ENCODE results near the gene NPEPL1. TPM values are rescaled to one million over a fixed set of nuclear protein-coding genes. Genes with fewer than 3 reads are reported as not detected.
A peak's percentile ranks its signal among the peaks of the same experiment; 100 is the strongest.
"Not testable (repeated sequence)": the region's sequence is repeated elsewhere in the genome, so short reads cannot be mapped to it uniquely, and the experiment has no call there.

NPEPL1 gene
- total RNA-seq, 1 donor from 2014 or later: 31.3 TPM

- Mint-ChIP-seq H3K27ac (ENCODE audit: unreplicated experiment) (no peak overlapping the region), H3K9me3 (ENCODE audit: low read depth) (peaks cover 8% of the 10 kb centered on the region), H3K36me3 (ENCODE audit: low read depth) (peaks cover 2% of the 10 kb centered on the region), H3K4me3 (ENCODE audit: unreplicated experiment) (no peak overlapping the region), H3K27me3 (ENCODE audit: low read depth) (peaks cover 37% of the 10 kb centered on the region), H3K4me1 (ENCODE audit: low read depth) (no peaks in the 10 kb centered on the region)
- TF ChIP-seq CTCF (IDR thresholded peaks at IDR 0.05): no peak
- peak; percentile 53 for DNase-seq (ENCODE audit: low spot score)
Measured at GRCh38 chr20:58719971-58720371, 27.4 kb downstream of the NPEPL1 start.

DNA sequence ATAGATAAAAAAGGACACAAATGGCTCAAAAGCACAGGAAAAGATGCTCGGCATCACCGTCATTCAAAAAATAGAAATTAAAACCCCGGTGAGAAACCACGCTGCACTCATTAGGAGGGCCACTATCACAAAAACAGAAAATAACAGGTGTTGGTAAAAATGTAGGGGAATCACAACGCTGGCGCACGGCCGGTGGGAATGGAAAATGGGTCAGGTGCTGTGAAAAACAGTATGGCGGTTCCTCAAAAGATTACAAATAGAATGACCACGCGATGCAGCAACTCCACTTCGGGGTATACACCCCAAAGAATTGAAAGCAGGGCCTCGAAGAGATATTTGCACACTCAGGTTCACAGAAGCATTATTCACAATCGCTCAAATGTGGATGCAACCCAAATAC lies 28.3 kb downstream of the NPEPL1 start:
- no peak overlapping the region for H3K27ac Mint-ChIP-seq (ENCODE audit: unreplicated experiment)
- DNase-seq (ENCODE audit: low spot score): peak; percentile 7
- peaks cover 2% of the 10 kb centered on the region for H3K36me3 Mint-ChIP-seq (ENCODE audit: low read depth)
- H3K27me3 Mint-ChIP-seq (ENCODE audit: low read depth): peaks cover 37% of the 10 kb centered on the region
- H3K9me3 Mint-ChIP-seq (ENCODE audit: low read depth): peaks cover 8% of the 10 kb centered on the region
- no peaks in the 10 kb centered on the region for H3K4me1 Mint-ChIP-seq (ENCODE audit: low read depth)
- no peak for TF ChIP-seq CTCF (IDR thresholded peaks at IDR 0.05)
- H3K4me3 Mint-ChIP-seq (ENCODE audit: unreplicated experiment): no peak overlapping the region

DNA sequence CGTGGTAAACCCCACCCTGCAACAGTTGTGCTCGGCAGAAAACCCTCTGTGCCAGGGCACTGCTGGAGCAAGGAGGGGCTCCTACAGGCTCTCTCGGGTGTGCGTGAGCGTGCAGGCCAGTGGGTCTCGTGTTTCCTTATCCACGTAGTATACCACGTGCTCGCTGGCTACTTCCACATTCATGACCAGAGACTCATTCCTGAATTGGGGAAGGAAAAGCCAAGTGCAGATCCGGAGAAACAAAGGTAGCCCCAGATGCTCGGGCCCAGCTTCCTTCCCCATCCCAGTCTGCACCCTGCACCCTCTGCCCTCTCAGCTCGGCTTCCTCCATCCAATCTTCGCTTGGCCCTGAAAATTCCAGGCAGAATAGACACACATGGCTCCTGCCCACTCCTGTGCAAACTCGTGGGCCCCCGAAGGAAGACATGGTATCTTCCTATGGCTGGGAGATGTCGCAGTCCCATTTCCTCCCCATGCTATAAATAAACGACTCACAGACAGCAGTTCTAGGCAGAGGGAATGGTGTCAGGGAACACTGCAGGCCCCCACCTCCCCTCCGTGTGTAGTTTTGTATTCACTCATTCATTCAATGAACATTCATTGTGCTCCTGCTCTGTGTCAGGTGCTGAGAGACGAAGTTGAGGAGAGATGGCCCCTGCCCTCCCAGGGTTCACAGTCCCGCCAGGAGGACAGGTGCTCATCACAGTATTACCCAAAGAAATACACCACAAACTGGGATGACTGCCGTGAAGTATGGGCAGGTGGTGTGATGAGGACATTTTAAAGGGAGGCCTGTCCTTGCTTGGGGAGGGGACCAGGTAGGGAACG lies 29.6 kb downstream of the NPEPL1 start:
- H3K4me3 Mint-ChIP-seq (ENCODE audit: unreplicated experiment): no peak overlapping the region
- TF ChIP-seq CTCF (IDR thresholded peaks at IDR 0.05): no peak
- H3K4me1 Mint-ChIP-seq (ENCODE audit: low read depth): no peaks in the 10 kb centered on the region
- DNase-seq (ENCODE audit: low spot score): peak; percentile 57
- H3K36me3 Mint-ChIP-seq (ENCODE audit: low read depth): peaks cover 3% of the 10 kb centered on the region
- H3K27ac Mint-ChIP-seq (ENCODE audit: unreplicated experiment): no peak overlapping the region
- H3K9me3 Mint-ChIP-seq (ENCODE audit: low read depth): peaks cover 18% of the 10 kb centered on the region
- peaks cover 37% of the 10 kb centered on the region for H3K27me3 Mint-ChIP-seq (ENCODE audit: low read depth)

- Mint-ChIP-seq H3K9me3 (ENCODE audit: low read depth) (peaks cover 27% of the 10 kb centered on the region), H3K4me3 (ENCODE audit: unreplicated experiment) (no peak overlapping the region), H3K36me3 (ENCODE audit: low read depth) (peaks cover 7% of the 10 kb centered on the region), H3K27me3 (ENCODE audit: low read depth) (peaks cover 37% of the 10 kb centered on the region), H3K4me1 (ENCODE audit: low read depth) (no peaks in the 10 kb centered on the region), H3K27ac (ENCODE audit: unreplicated experiment) (no peak overlapping the region)
- no peak for TF ChIP-seq CTCF (IDR thresholded peaks at IDR 0.05)
- peak; percentile 30 for DNase-seq (ENCODE audit: low spot score)
Measured at GRCh38 chr20:58722877-58723627, 30.5 kb downstream of the NPEPL1 start.

DNA sequence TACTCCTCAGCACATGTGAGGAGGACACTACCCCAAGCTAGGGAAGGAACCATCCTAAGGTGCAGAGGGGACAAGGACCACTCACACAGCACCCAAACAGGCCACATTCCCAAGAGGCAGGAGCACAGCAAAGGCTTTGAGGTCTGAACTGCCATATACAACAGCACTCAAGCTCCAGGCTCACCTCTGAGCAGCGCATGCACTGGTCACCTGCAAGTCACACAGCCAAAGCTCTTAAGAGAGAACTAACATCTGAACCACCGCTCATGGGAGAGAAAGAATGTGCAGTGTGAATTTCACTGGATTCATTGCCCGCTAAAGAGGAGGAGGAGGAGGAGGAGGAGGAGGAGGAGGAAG lies 31.0 kb downstream of the NPEPL1 start:
- Mint-ChIP-seq H3K27me3 (ENCODE audit: low read depth) (peaks cover 37% of the 10 kb centered on the region), H3K4me3 (ENCODE audit: unreplicated experiment) (no peak overlapping the region), H3K9me3 (ENCODE audit: low read depth) (peaks cover 27% of the 10 kb centered on the region), H3K4me1 (ENCODE audit: low read depth) (no peaks in the 10 kb centered on the region), H3K27ac (ENCODE audit: unreplicated experiment) (no peak overlapping the region), H3K36me3 (ENCODE audit: low read depth) (peaks cover 7% of the 10 kb centered on the region)
- peak; percentile 29 for DNase-seq (ENCODE audit: low spot score)
- TF ChIP-seq CTCF (IDR thresholded peaks at IDR 0.05): no peak

GRCh38 chr20:58726156-58726555 lies 33.6 kb downstream of the NPEPL1 start:
- peaks cover 30% of the 10 kb centered on the region for H3K27me3 Mint-ChIP-seq (ENCODE audit: low read depth)
- DNase-seq (ENCODE audit: low spot score); H3K27ac Mint-ChIP-seq (ENCODE audit: unreplicated experiment); H3K4me1 Mint-ChIP-seq (ENCODE audit: low read depth); H3K4me3 Mint-ChIP-seq (ENCODE audit: unreplicated experiment); H3K36me3 Mint-ChIP-seq (ENCODE audit: low read depth): not testable (repeated sequence)
- H3K9me3 Mint-ChIP-seq (ENCODE audit: low read depth): peaks cover 27% of the 10 kb centered on the region
